ENCODE data around the gene NTRK3. TPM values are rescaled to one million over a fixed set of nuclear protein-coding genes. Genes with fewer than 3 reads are reported as not detected.

The NTRK3 gene
- total RNA-seq, 1 donor from 2014 or later: not detected

DNA sequence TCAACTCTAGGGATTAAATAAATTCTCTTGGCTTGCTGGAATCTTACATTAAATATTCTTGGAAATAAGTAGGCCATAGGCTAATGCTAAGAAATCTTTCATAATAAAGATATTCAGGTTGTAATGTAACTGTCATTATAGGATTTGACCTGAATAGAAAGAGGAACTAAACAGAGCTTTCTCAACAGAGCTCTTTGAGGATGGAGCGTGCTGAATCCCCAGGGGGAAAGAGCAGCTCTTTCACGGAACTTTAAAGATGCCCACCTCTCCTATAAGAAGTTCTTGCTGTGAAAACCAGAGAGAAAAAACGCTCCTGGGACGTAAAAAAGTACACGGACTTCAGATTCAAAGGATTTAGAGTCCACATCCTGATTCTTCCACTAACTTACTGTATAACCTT is 77.9 kb downstream of the NTRK3 start:
- DNase-seq (ENCODE audit: low read depth): no peak
- TF ChIP-seq, protein P1, sequence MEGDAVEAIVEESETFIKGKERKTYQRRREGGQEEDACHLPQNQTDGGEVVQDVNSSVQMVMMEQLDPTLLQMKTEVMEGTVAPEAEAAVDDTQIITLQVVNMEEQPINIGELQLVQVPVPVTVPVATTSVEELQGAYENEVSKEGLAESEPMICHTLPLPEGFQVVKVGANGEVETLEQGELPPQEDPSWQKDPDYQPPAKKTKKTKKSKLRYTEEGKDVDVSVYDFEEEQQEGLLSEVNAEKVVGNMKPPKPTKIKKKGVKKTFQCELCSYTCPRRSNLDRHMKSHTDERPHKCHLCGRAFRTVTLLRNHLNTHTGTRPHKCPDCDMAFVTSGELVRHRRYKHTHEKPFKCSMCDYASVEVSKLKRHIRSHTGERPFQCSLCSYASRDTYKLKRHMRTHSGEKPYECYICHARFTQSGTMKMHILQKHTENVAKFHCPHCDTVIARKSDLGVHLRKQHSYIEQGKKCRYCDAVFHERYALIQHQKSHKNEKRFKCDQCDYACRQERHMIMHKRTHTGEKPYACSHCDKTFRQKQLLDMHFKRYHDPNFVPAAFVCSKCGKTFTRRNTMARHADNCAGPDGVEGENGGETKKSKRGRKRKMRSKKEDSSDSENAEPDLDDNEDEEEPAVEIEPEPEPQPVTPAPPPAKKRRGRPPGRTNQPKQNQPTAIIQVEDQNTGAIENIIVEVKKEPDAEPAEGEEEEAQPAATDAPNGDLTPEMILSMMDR (conservative IDR thresholded peaks at IDR 0.05; ENCODE audit: low read depth, low read length): no peak
- H3K4me3 ChIP-seq (ENCODE audit: low read depth, low read length): no peak overlapping the region

DNA sequence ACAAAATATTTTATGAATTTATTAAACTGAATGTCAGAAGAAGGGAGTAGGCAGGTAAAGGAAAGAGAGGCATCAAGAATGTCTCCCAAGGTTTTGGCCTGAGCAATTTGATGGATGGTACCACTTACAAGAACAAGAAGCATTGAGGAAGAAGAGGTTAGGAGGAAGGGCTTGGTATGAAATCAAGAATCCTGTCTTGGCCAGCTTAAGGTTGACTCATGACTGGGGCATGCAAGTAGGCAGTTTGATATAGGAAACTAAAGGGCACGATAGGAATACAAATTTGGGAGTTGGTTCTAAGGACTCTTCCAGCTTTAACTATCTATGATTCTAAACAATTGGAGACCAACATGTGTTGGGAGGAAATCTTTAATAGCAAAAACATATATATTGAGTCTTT is 79.1 kb downstream of the NTRK3 start:
- no peak overlapping the region for H3K4me3 ChIP-seq (ENCODE audit: low read depth, low read length)
- TF ChIP-seq, protein P1 (conservative IDR thresholded peaks at IDR 0.05; ENCODE audit: low read depth, low read length): no peak
- no peak for DNase-seq (ENCODE audit: low read depth)

DNA sequence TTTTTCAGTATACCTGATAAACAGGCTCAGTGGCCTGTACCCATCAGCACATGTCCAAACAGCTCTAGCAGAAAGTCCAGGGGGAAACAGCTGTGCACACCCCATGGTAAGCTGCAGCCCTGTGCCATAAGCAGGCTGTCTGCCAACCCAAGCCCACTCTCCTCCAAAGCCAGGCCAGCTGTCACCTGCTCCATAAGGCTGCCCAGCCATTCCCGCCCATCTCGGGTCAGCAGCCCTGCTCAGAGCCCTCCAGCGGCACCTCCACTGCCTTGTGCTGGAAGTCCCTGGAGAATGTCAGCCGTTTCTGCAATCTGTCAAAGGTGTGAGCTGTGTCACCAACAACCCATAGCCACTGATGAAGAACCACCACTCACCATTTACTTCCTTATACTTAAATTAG is 82.0 kb downstream of the NTRK3 start:
- H3K4me3 ChIP-seq (ENCODE audit: low read depth, low read length): no peak overlapping the region
- TF ChIP-seq, protein P1 (conservative IDR thresholded peaks at IDR 0.05; ENCODE audit: low read depth, low read length): no peak
- DNase-seq (ENCODE audit: low read depth): no peak

DNA sequence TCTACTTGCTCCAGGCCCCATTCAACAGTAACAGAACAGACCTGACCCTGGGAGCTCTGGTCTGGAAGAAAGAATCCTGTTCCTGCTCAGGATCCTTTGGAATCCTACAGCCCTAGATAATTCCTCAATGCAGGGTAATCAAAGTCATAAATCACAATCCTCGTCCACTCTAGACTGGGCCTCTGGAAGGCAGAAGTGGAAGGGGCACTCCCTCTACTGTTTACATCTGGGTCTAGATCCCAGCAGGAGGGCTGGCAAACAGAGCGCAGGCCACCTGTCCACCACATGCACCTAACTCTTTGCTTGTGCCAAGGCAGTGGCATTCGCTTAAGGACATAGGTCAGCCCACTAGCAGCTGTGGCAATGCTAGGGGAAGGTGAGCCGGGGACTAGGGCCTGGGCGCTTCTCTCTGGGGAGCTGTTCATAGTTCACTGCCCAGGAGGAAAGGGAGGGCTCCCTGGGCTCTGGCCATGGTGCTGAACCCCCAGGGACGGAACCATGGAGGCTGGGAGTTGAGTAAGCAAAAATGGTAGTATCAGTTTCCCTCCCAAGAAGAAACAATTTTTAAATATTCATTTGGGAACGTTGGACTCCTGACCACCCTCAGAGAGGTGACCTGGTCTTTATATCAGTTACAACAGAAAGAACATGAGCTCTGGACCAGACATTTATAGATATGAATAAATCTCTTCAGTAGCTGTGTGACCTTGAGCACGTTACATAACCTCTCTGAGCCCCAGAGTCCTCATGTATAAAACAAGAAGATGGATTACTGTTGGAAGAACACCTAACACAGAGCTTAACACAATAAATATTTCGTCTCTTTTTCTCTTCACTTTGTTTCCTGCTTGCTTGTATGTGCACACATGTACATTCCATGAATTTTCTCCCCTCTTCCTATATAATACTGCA is 90.2 kb downstream of the NTRK3 start:
- DNase-seq (ENCODE audit: low read depth): no peak
- TF ChIP-seq, protein P1 (conservative IDR thresholded peaks at IDR 0.05; ENCODE audit: low read depth, low read length): no peak
- H3K4me3 ChIP-seq (ENCODE audit: low read depth, low read length): no peak overlapping the region

DNA sequence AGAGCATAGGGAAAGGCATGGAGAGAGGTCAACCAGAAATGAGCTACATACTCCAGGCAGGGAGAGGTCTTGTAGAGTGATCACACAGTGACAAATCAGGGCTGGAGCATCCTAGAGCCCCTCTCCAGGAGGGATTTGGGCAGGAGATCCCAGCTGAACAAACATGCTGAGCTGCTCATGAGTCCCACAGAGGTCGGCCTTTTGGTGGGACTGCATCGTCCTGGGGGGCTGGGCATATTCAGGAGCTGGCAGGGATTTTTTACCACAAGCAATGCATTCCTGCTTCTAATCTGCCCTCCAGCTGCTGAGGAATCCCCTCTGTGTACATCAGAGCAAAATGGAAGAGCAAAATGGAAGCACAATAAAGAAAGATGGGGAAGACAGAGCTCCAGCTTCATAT is 94.9 kb downstream of the NTRK3 start:
- TF ChIP-seq, protein P1 (conservative IDR thresholded peaks at IDR 0.05; ENCODE audit: low read depth, low read length): no peak
- no peak overlapping the region for H3K4me3 ChIP-seq (ENCODE audit: low read depth, low read length)
- no peak for DNase-seq (ENCODE audit: low read depth)

DNA sequence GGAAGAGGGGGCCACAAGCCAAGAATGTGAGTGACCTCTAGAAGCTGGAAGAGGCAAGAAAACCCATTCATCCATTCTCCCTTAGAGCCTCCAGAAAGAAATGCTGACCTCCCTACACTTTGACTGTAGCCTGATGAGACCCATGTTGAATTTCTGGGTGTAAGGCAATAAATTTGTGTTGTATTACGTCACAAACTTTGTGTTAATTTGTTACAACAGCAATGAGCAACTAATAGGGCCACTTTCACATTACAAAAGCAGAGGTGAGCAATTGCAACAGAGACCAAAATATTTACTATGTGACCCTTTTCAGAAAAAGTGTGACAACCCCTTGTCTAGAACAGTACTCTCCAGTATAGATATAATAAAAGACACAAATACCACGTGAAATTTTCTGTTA is 101.2 kb downstream of the NTRK3 start:
- TF ChIP-seq, protein P1 (conservative IDR thresholded peaks at IDR 0.05; ENCODE audit: low read depth, low read length): no peak
- no peak overlapping the region for H3K4me3 ChIP-seq (ENCODE audit: low read depth, low read length)
- no peak for DNase-seq (ENCODE audit: low read depth)

DNA sequence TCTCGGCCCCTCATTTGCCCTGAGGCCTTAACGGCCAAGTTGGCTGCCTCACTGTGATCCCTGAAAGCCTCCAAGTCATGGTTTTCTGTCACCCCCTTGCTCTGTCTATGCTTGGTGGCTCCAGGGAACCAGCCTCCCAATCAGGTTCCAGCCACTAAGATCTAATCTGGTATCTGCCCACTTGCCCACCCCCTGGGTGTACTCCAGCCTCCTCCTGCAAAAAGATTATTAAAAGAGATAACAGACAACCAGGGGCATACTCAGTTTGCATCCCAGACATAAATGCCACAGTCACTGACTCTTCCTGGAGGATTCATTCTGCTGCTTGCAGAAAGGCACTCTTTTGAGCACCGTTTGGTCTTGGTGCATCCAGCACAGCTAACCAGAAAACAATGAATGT is 103.9 kb downstream of the NTRK3 start:
- TF ChIP-seq, protein P1 (conservative IDR thresholded peaks at IDR 0.05; ENCODE audit: low read depth, low read length): no peak
- DNase-seq (ENCODE audit: low read depth): no peak
- no peak overlapping the region for H3K4me3 ChIP-seq (ENCODE audit: low read depth, low read length)

Data from epithelial cell of proximal tubule (primary cell).